IMR-90 (cell line): ENCODE measurements around the gene CPNE9.

Experiments used
- BHLHE40 ChIP-seq: fragments of 150-350 bp; IDR thresholded peaks from 2 replicates; pipeline ENCODE4 v1.6.1; 2016; ENCODE audit warnings: mild to moderate bottlenecking, low read depth, low read length
- CEBPB ChIP-seq: IDR thresholded peaks from 2 replicates; pipeline ENCODE4 v1.6.1; 2012; ENCODE audit warnings: low read depth, low read length, improper control_type of control experiment
- FOS ChIP-seq: fragments of 150-350 bp; IDR thresholded peaks from 2 replicates; pipeline ENCODE4 v1.6.1; 2016; ENCODE audit warnings: low read depth, low read length
- MAZ ChIP-seq: IDR thresholded peaks from 2 replicates; pipeline ENCODE4 v1.6.1; 2012; ENCODE audit warnings: low read depth, mild to moderate bottlenecking, low read length, improper control_type of control experiment, moderate library complexity, borderline replicate concordance
- POLR2A ChIP-seq: IDR thresholded peaks from 2 replicates; pipeline ENCODE4 v1.6.1; 2012; ENCODE audit warnings: mild to moderate bottlenecking, low read depth, low read length
- RAD21 ChIP-seq: IDR thresholded peaks from 2 replicates; pipeline ENCODE4 v1.6.1; 2012; ENCODE audit warnings: low read length, improper control_type of control experiment
- RCOR1 ChIP-seq: IDR thresholded peaks from 2 replicates; pipeline ENCODE4 v1.6.1; 2012; ENCODE audit warnings: mild to moderate bottlenecking, low read length, improper control_type of control experiment; ENCODE audit not compliant: insufficient replicate concordance
- RFX5 ChIP-seq: IDR thresholded peaks from 2 replicates; pipeline ENCODE4 v1.8.0; 2012; ENCODE audit warnings: low read depth, mild to moderate bottlenecking, low read length, moderate library complexity
- SMC3 ChIP-seq: fragments of 150-350 bp; IDR thresholded peaks from 2 replicates; pipeline ENCODE4 v1.6.1; 2016; ENCODE audit warnings: low read depth, mild to moderate bottlenecking, antibody characterized with exemption, low read length, moderate library complexity
- TF ChIP-seq, protein P1 (sequence below): fragments of 150-350 bp; IDR thresholded peaks from 2 replicates; pipeline ENCODE4 v1.6.1; 2016; ENCODE audit warnings: low read depth, mild to moderate bottlenecking, low read length, moderate library complexity, borderline replicate concordance
- TF ChIP-seq, protein P2 (sequence below): conservative IDR thresholded peaks from 2 replicates; pipeline ENCODE4 v1.5.1; 2012; ENCODE audit warnings: mild to moderate bottlenecking, low read depth, low read length, improper control_type of control experiment
- TF ChIP-seq, protein P3 (sequence below): fragments of 150-350 bp; IDR thresholded peaks from 2 replicates; pipeline ENCODE4 v1.6.1; 2017; ENCODE audit warnings: mild to moderate bottlenecking, antibody characterized with exemption, low read length, low read depth

DNA sequence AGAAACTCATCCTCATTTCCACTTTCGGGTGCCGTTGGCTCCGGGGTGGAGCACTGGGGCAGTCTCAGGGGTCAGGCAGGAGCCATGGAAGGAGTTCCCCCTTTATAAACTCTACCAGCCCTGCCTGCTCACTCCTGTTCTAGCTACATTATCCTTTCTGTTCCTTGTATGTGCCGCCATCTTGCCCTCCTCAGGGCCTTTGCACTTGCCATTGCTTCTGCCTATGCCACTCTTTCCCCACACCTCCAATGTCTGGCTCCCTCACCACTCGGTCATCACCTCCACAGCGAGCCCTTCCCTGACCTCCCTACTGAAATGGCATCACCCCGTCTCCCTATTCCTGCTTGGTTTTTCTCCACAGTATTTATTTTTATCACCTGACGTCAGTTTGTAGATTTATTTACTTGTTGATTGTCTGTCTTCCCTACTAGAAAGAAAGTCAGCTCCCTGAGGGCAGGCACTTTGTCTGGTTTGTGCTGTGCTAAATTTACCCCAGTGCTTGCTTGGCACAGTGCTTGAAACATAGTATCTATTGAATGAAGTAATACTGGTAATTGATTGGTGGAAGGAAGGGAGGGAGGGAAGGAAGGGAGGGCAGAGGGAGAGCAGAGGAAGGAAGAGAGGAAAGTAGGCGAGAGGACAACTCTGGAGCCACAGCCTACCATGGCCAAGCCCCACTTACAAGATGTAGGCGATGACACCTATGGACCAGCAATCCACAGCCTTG is 57.3 kb downstream of the CPNE9 start:
- TF ChIP-seq, protein P1, sequence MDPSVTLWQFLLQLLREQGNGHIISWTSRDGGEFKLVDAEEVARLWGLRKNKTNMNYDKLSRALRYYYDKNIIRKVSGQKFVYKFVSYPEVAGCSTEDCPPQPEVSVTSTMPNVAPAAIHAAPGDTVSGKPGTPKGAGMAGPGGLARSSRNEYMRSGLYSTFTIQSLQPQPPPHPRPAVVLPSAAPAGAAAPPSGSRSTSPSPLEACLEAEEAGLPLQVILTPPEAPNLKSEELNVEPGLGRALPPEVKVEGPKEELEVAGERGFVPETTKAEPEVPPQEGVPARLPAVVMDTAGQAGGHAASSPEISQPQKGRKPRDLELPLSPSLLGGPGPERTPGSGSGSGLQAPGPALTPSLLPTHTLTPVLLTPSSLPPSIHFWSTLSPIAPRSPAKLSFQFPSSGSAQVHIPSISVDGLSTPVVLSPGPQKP, result no peak
- TF ChIP-seq, protein P2, sequence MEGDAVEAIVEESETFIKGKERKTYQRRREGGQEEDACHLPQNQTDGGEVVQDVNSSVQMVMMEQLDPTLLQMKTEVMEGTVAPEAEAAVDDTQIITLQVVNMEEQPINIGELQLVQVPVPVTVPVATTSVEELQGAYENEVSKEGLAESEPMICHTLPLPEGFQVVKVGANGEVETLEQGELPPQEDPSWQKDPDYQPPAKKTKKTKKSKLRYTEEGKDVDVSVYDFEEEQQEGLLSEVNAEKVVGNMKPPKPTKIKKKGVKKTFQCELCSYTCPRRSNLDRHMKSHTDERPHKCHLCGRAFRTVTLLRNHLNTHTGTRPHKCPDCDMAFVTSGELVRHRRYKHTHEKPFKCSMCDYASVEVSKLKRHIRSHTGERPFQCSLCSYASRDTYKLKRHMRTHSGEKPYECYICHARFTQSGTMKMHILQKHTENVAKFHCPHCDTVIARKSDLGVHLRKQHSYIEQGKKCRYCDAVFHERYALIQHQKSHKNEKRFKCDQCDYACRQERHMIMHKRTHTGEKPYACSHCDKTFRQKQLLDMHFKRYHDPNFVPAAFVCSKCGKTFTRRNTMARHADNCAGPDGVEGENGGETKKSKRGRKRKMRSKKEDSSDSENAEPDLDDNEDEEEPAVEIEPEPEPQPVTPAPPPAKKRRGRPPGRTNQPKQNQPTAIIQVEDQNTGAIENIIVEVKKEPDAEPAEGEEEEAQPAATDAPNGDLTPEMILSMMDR, result no peak
- TF ChIP-seq, protein P3, sequence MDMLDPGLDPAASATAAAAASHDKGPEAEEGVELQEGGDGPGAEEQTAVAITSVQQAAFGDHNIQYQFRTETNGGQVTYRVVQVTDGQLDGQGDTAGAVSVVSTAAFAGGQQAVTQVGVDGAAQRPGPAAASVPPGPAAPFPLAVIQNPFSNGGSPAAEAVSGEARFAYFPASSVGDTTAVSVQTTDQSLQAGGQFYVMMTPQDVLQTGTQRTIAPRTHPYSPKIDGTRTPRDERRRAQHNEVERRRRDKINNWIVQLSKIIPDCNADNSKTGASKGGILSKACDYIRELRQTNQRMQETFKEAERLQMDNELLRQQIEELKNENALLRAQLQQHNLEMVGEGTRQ, result no peak
- TF ChIP-seq POLR2A (no peak), RFX5 (no peak), RAD21 (no peak), BHLHE40 (no peak), CEBPB (no peak), RCOR1 (no peak), MAZ (no peak), SMC3 (no peak), FOS (no peak)
